Endothelial cell of umbilical vein (primary cell): ENCODE measurements around the gene CYP4V2. TPM values are rescaled to one million over a fixed set of nuclear protein-coding genes. Genes with fewer than 3 reads are reported as not detected.

ENCODE experiments used
- BruUV-seq: library from RNA; stranded (reverse); fragments of 400-500 nt; replicated peaks from 2 replicates; lab custom pipeline; 2021; lab: Mats Ljungman, UMichigan
- CTCF ChIA-PET: fragments of 300-600, 350-600 bp; sonication (Branson Sonifier 250); formaldehyde crosslinking; loops from one replicate; lab custom pipeline; 2021; ENCODE audit warnings: antibody characterized with exemption, inconsistent platforms; lab: Charles Lee
- POLR2A ChIA-PET: fragments of 300-600, 350-600 bp; sonication (Branson Sonifier 250); formaldehyde crosslinking; loops from one replicate; lab custom pipeline; 2021; ENCODE audit warnings: antibody characterized with exemption, inconsistent platforms; lab: Charles Lee
- DNase-seq: peaks from one replicate; pipeline ENCODE4 v3.0.0-alpha.2; 2011; ENCODE audit warnings: low read depth, low spot score
- FAIRE-seq: peaks from 2 replicates; lab custom pipeline; 2011; peaks lifted over from hg19 to GRCh38; lab: Jason Lieb, UNC
- H2AFZ ChIP-seq: 2 replicates; pipeline ENCODE4 v1.6.0; 2012; ENCODE audit warnings: low read depth, low read length, control low read depth, inconsistent platforms
- H3K27ac ChIP-seq: 2 replicates; pipeline ENCODE4 v1.5.1; 2011; ENCODE audit warnings: low read depth, mild to moderate bottlenecking, control low read depth, low read length, moderate library complexity; ENCODE audit not compliant: insufficient read depth
- H3K27me3 ChIP-seq, 2 experiments: 2 replicates each; pipeline versions ENCODE4 v1.6.0 to v1.6.1; 2011; ENCODE audit warnings: low read length in 2 of 2, mixed read lengths in 1 of 2; ENCODE audit not compliant: control insufficient read depth in 2 of 2, insufficient read depth in 2 of 2
- H3K36me3 ChIP-seq, 2 experiments: 2 replicates in 1 of 2; 3 replicates in 1 of 2; pipeline ENCODE4 v1.5.1; 2011; ENCODE audit warnings: low read length in 2 of 2, mild to moderate bottlenecking in 1 of 2, moderate library complexity in 1 of 2; ENCODE audit not compliant: control insufficient read depth in 2 of 2, insufficient read depth in 2 of 2; ENCODE audit errors: extremely low read depth in 1 of 2
- H3K4me1 ChIP-seq: 3 replicates; pipeline ENCODE4 v1.5.1; 2011; ENCODE audit warnings: mild to moderate bottlenecking, low read length; ENCODE audit not compliant: control insufficient read depth, insufficient read depth; ENCODE audit errors: extremely low read depth
- H3K4me2 ChIP-seq: 2 replicates; pipeline ENCODE4 v1.6.1; 2011; ENCODE audit warnings: low read length, control low read depth, mixed read lengths; ENCODE audit not compliant: insufficient read depth
- H3K4me3 ChIP-seq, 3 experiments: fragments of 200-600 bp in 1 of 3; sonication (generic), shearing (Covaris generic) in 1 of 3; replicated peaks in 1 of 3; 2 replicates each; pipeline ENCODE4 v1.5.1; 2011 to 2016; ENCODE audit warnings: control low read depth in 3 of 3, low read length in 3 of 3, mild to moderate bottlenecking in 2 of 3, inconsistent platforms in 1 of 3, low read depth in 1 of 3, moderate library complexity in 1 of 3; ENCODE audit not compliant: insufficient read depth in 1 of 3
- H3K79me2 ChIP-seq: 2 replicates; pipeline ENCODE4 v1.6.0; 2012; ENCODE audit warnings: low read length, inconsistent platforms; ENCODE audit not compliant: control insufficient read depth, insufficient read depth
- H3K9ac ChIP-seq: replicated peaks from 2 replicates; pipeline ENCODE3; 2011; ENCODE audit warnings: low read length, control low read depth; ENCODE audit not compliant: insufficient read depth; ENCODE audit errors: extremely low read depth
- H3K9me1 ChIP-seq: replicated peaks from 3 replicates; pipeline ENCODE4 v1.6.0; 2011; ENCODE audit warnings: mild to moderate bottlenecking, low read length; ENCODE audit not compliant: control insufficient read depth, insufficient read depth; ENCODE audit errors: extremely low read depth
- H3K9me3 ChIP-seq: replicated peaks from 2 replicates; pipeline ENCODE4 v1.5.1; 2012; ENCODE audit warnings: low read length, inconsistent platforms; ENCODE audit not compliant: control insufficient read depth, insufficient read depth
- H4K20me1 ChIP-seq: replicated peaks from 2 replicates; pipeline ENCODE3; 2011; ENCODE audit warnings: mild to moderate bottlenecking, low read length; ENCODE audit not compliant: control insufficient read depth, insufficient read depth; ENCODE audit errors: extremely low read depth
- EZH2 ChIP-seq: IDR thresholded peaks from 2 replicates; pipeline ENCODE4 v1.6.1; 2012; ENCODE audit warnings: borderline replicate concordance, low read depth, mild to moderate bottlenecking, moderate library complexity, low read length, inconsistent platforms; ENCODE audit not compliant: severe bottlenecking
- FOS ChIP-seq: IDR thresholded peaks from 2 replicates; pipeline ENCODE4 v1.6.1; 2011; ENCODE audit warnings: mild to moderate bottlenecking, low read length, moderate library complexity, borderline replicate concordance; ENCODE audit not compliant: insufficient read depth
- GATA2 ChIP-seq: IDR thresholded peaks from 2 replicates; pipeline ENCODE4 v1.7.0; 2011; ENCODE audit warnings: low read depth, mild to moderate bottlenecking, moderate library complexity, mixed read lengths, low read length; ENCODE audit not compliant: insufficient read length, insufficient read depth
- JUN ChIP-seq: IDR thresholded peaks from 2 replicates; pipeline ENCODE4 v1.6.1; 2011; ENCODE audit warnings: borderline replicate concordance, low read depth; ENCODE audit not compliant: insufficient read length, insufficient read depth
- MYC ChIP-seq: IDR thresholded peaks from one replicate; pipeline ENCODE4 v1.6.1; 2011; ENCODE audit warnings: mild to moderate bottlenecking, low read depth, low read length
- POLR2A ChIP-seq: IDR thresholded peaks from 2 replicates; pipeline ENCODE4 v1.6.1; 2012; ENCODE audit warnings: low read depth, mild to moderate bottlenecking, control low read depth, low read length
- POLR2AphosphoS5 ChIP-seq: IDR thresholded peaks from 2 replicates; pipeline ENCODE4 v1.6.1; 2012; ENCODE audit warnings: low read depth, mild to moderate bottlenecking, control low read depth, low read length, moderate library complexity; ENCODE audit not compliant: insufficient read depth
- dilution Hi-C: fragments of 300-500 bp; cut with MboI; formaldehyde crosslinking; loops from one replicate; pipeline ENCODE4 v1.15.0; 2019; ENCODE audit warnings: low sequenced_read_pairs; ENCODE audit not compliant: extremely low pct_ligation_motif_present
- intact Hi-C: fragments of 100-400 bp; cut with micrococcal nuclease; formaldehyde crosslinking; loops from one replicate; pipeline ENCODE4 v1.10.0; 2022
- polyA plus RNA-seq, 4 experiments: library from polyadenylated mRNA; depleted of rRNA in 3 of 4; stranded (reverse) in 3 of 4; unstranded in 1 of 4; fragments of >200 nt; gene quantifications; 2 replicates each; pipeline versions ENCODE4 v1.2.1 to v1.2.3, GENCODE V29; 2011 to 2012; ENCODE audit warnings: missing spikeins in 1 of 4
- total RNA-seq: library from RNA; stranded (reverse); gene quantifications from 2 replicates; pipeline ENCODE4 v1.2.3, GENCODE V29; 2021
- TF ChIP-seq, protein P1 (sequence below), 2 donors: IDR thresholded peaks; 1 replicate in 1 of 2; 2 replicates in 1 of 2; pipeline ENCODE4 v1.5.1; 2011; ENCODE audit warnings: low read length in 2 of 2, mild to moderate bottlenecking in 2 of 2, moderate library complexity in 2 of 2, control low read depth in 1 of 2, inconsistent platforms in 1 of 2, low read depth in 1 of 2; ENCODE audit not compliant: insufficient read depth in 1 of 2; ENCODE audit errors: extremely low read depth in 1 of 2
- TF ChIP-seq, protein P2 (sequence below): IDR thresholded peaks from 2 replicates; pipeline ENCODE4 v1.6.1; 2011; ENCODE audit not compliant: insufficient read depth, insufficient read length

CYP4V2 gene
- total and polyA plus RNA-seq, 2 donors (not counting 3 experiments of a cell fraction or from before 2014, with no cell fraction given) = 0.28 to 1.7 TPM

DNA sequence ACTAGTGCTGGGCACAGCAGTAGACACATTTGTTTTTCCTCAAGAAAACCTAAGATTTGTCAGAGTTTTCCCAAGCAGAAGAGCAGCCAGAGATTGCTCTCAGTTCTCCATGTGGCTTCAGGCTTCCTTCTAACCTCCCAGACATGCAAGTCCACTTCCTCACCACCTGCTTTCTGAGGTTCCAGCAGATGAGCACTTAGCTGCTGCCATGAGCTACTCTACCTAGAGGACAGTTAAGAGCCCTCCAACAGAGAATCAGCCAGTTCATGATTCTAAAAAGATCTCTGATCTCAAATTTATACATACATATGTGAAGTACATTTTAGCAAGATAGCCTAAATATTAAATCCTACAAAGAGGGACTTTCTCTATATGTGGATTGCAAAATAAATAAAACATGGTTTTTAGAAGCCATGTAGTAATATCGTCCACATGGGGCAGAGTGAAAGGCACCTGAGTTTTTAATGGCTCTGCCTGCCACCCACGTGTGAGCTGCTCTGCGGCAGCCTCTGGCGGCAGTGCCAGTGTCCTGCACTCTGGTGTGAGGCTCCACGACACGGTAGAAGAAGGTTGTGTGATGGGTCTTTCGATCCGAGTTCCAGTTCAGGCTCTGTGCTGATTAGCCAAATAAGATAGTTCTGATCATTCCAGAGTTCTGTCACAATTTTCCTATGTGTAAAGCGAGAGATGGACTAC lies 10.3 kb downstream of the CYP4V2 start:
- no peaks in the 10 kb centered on the region for H3K9me1 ChIP-seq
- FAIRE-seq = no peak
- intact Hi-C loops = no loop called here
- H4K20me1 ChIP-seq = no peaks in the 10 kb centered on the region
- H3K27ac ChIP-seq = no peak overlapping the region
- H3K27me3 ChIP-seq = no peaks in the 10 kb centered on the region
- no peak overlapping the region for H2AFZ ChIP-seq
- H3K4me1 ChIP-seq = no peaks in the 10 kb centered on the region
- no peaks in the 10 kb centered on the region for H3K36me3 ChIP-seq
- H3K4me2 ChIP-seq = no peak overlapping the region
- ChIA-PET POLR2A (no interaction called here), CTCF (interaction anchor here (1.0 to 1.8 kb wide), 3 partner anchors 10 to 133 kb away, joined by 3 to 7 read pairs (median 6); partner anchors contain the start of genes CYP4V2 and TLR3)
- no peaks in the 10 kb centered on the region for H3K9me3 ChIP-seq
- H3K9ac ChIP-seq = no peak overlapping the region
- dilution Hi-C loops = no loop called here
- H3K79me2 ChIP-seq = no peaks in the 10 kb centered on the region
- no peak overlapping the region for H3K4me3 ChIP-seq
- no TSS peak for BruUV-seq
- no peak for TF ChIP-seq FOS
- TF ChIP-seq, protein P1, sequence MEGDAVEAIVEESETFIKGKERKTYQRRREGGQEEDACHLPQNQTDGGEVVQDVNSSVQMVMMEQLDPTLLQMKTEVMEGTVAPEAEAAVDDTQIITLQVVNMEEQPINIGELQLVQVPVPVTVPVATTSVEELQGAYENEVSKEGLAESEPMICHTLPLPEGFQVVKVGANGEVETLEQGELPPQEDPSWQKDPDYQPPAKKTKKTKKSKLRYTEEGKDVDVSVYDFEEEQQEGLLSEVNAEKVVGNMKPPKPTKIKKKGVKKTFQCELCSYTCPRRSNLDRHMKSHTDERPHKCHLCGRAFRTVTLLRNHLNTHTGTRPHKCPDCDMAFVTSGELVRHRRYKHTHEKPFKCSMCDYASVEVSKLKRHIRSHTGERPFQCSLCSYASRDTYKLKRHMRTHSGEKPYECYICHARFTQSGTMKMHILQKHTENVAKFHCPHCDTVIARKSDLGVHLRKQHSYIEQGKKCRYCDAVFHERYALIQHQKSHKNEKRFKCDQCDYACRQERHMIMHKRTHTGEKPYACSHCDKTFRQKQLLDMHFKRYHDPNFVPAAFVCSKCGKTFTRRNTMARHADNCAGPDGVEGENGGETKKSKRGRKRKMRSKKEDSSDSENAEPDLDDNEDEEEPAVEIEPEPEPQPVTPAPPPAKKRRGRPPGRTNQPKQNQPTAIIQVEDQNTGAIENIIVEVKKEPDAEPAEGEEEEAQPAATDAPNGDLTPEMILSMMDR (IDR thresholded peaks at IDR 0.05; ENCODE audit: extremely low read depth in 1 of 2, insufficient read depth in 1 of 2, low read depth in 1 of 2, low read length in 2 of 2) = peak; percentile 31 to 46
- DNase-seq = no peak

DNA sequence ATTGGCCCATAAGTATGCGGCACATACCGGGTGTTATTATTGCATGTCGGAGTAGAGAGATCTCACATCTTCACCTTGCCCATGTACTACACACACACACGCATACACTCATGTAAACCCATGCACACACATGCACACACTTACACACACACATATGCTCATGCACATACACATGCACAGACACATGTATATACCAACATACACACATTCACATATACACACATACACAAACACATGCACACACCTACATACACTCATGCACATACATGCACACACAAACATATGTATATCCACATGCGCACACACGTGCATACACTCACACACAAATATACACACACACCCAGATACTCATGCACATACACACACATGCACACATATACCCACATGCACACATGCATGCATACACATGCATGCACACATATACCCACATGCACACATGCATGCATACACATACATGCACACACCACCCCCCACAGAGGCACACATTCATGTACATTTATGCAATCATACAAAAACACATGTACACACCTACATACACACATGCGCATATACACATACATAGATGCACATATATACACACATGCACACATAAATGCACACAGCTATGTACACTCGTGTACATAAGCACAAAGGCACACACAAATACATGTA lies 11.2 kb downstream of the CYP4V2 start:
- no peaks in the 10 kb centered on the region for H3K36me3 ChIP-seq
- no peaks in the 10 kb centered on the region for H3K9me3 ChIP-seq
- H3K4me2 ChIP-seq = no peak overlapping the region
- TF ChIP-seq, protein P1 (IDR thresholded peaks at IDR 0.05; ENCODE audit: extremely low read depth in 1 of 2, insufficient read depth in 1 of 2, low read depth in 1 of 2, low read length in 2 of 2) = no peak
- TF ChIP-seq, protein P2, sequence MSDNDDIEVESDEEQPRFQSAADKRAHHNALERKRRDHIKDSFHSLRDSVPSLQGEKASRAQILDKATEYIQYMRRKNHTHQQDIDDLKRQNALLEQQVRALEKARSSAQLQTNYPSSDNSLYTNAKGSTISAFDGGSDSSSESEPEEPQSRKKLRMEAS = no peak
- TF ChIP-seq POLR2A (no peak), POLR2AphosphoS5 (no peak), MYC (no peak), GATA2 (no peak), JUN (no peak), FOS (no peak), EZH2 (no peak)
- no peaks in the 10 kb centered on the region for H3K27me3 ChIP-seq
- no peak for DNase-seq
- ChIA-PET CTCF (interaction anchor here (1.4 to 1.8 kb wide), 3 partner anchors 11 to 134 kb away, joined by 6 to 9 read pairs (median 7); partner anchors contain the start of genes CYP4V2 and TLR3), POLR2A (no interaction called here)
- no peaks in the 10 kb centered on the region for H3K4me1 ChIP-seq
- intact Hi-C loops = loop anchor here (1.0 kb wide), 2 partner anchors 10 to 134 kb away; no protein-coding TSS in a partner anchor
- H3K27ac ChIP-seq = no peak overlapping the region
- dilution Hi-C loops = no loop called here
- no TSS peak for BruUV-seq
- H2AFZ ChIP-seq = no peak overlapping the region
- no peaks in the 10 kb centered on the region for H3K79me2 ChIP-seq
- no peaks in the 10 kb centered on the region for H4K20me1 ChIP-seq
- no peak overlapping the region for H3K9ac ChIP-seq
- no peak for FAIRE-seq
- H3K9me1 ChIP-seq = no peaks in the 10 kb centered on the region
- H3K4me3 ChIP-seq = no peak overlapping the region
